GM18505 (cell line): Measurements from ENCODE around the gene FLRT2.

Experiments used
- ATAC-seq: cut with Tn5 transposase; IDR thresholded peaks from one replicate; pipeline ENCODE4 v1.9.1; 2021; ENCODE audit not compliant: unreplicated experiment
- POLR2A ChIP-seq: IDR thresholded peaks from 4 replicates; pipeline ENCODE4 v1.6.1; 2011; ENCODE audit warnings: borderline replicate concordance; ENCODE audit not compliant: insufficient read depth, insufficient read length; ENCODE audit errors: extremely low read depth

FLRT2 gene

GRCh38 chr14:85529803-85530574, at the start of gene FLRT2:
Gene FLRT2, plus strand, starts transcription at chr14:85530144. Its CDS starts 91,371 bp downstream, at chr14:85621515.
- ATAC-seq, result no peak
- no peak for TF ChIP-seq POLR2A

- TF ChIP-seq POLR2A, result no peak
- ATAC-seq, result no peak
Measured at GRCh38 chr14:85481471-85481870, 48.5 kb upstream of the FLRT2 start.

- no peak for TF ChIP-seq POLR2A
- ATAC-seq, result no peak
Measured at GRCh38 chr14:85482552-85482951, 47.4 kb upstream of the FLRT2 start.

- no peak for TF ChIP-seq POLR2A
Measured at GRCh38 chr14:85483037-85483436, 46.9 kb upstream of the FLRT2 start.

GRCh38 chr14:85483652-85484051, 46.3 kb upstream of the FLRT2 start:
- ATAC-seq, result no peak
- no peak for TF ChIP-seq POLR2A

More at GRCh38 chr14:85483037-85483436, 46.9 kb upstream of the FLRT2 start:
- ATAC-seq, result no peak

GRCh38 chr14:85487215-85487614, 42.7 kb upstream of the FLRT2 start:
- ATAC-seq, result no peak
- no peak for TF ChIP-seq POLR2A

- ATAC-seq, result no peak
- TF ChIP-seq POLR2A, result no peak
Measured at GRCh38 chr14:85501751-85502150, 28.2 kb upstream of the FLRT2 start.

GRCh38 chr14:85508863-85509262, 21.1 kb upstream of the FLRT2 start:
- ATAC-seq, result no peak
- no peak for TF ChIP-seq POLR2A

- TF ChIP-seq POLR2A, result no peak
- no peak for ATAC-seq
Measured at GRCh38 chr14:85512451-85512850, 17.5 kb upstream of the FLRT2 start.

GRCh38 chr14:85514487-85514886, 15.5 kb upstream of the FLRT2 start:
- no peak for ATAC-seq
- TF ChIP-seq POLR2A, result no peak

GRCh38 chr14:85516239-85517113, 13.5 kb upstream of the FLRT2 start:
- no peak for ATAC-seq
- no peak for TF ChIP-seq POLR2A

GRCh38 chr14:85517114-85517688, 12.7 kb upstream of the FLRT2 start:
- no peak for ATAC-seq
- TF ChIP-seq POLR2A, result no peak

- no peak for ATAC-seq
- no peak for TF ChIP-seq POLR2A
Measured at GRCh38 chr14:85519661-85520305, 10.2 kb upstream of the FLRT2 start.
